ENCODE data around the gene UPB1. TPM values are rescaled to one million over a fixed set of nuclear protein-coding genes. Genes with fewer than 3 reads are reported as not detected.

Gene UPB1
- under 1 TPM; 0.16 to 0.44 (median 0.33) TPM for total RNA-seq

- H3K27ac ChIP-seq = no peak within 1 kb of the TSS
- intact Hi-C loops (cut with DNase I; ENCODE audit: low total_unique reads) = no loop called here
- H3K9me3 ChIP-seq = no peaks in the 10 kb centered on the region
- TF ChIP-seq CTCF (IDR thresholded peaks at IDR 0.05) = no peak
- no peak for TF ChIP-seq POLR2AphosphoS5 (IDR thresholded peaks at IDR 0.05)
- no peak for TF ChIP-seq POLR2A (IDR thresholded peaks at IDR 0.05)
- no peaks in the 10 kb centered on the region for H3K36me3 ChIP-seq
- DNase-seq (ENCODE audit: low spot score in 2 of 2) = no peak
- H3K4me3 ChIP-seq = peak within 1 kb of the TSS; percentile 11 to 62 (median 37)
- no peaks in the 10 kb centered on the region for H3K4me1 ChIP-seq
- H3K27me3 ChIP-seq = peaks cover 3 to 17% of the 10 kb centered on the region in 2 donors
These were observed at the start of gene UPB1 for GRCh38 chr22:24494528-24495364. Gene UPB1, plus strand, starts transcription at chr22:24495332. Its CDS starts 72 bp downstream, at chr22:24495404.

GRCh38 chr22:24445481-24446259, 49.5 kb upstream of the UPB1 start:
- no peak overlapping the region for H3K4me3 ChIP-seq
- H3K27me3 ChIP-seq = no peaks in the 10 kb centered on the region
- H3K27ac ChIP-seq = no peak overlapping the region
- H3K9me3 ChIP-seq = no peaks in the 10 kb centered on the region
- no peaks in the 10 kb centered on the region for H3K36me3 ChIP-seq
- DNase-seq (ENCODE audit: low spot score in 2 of 2) = no peak
- TF ChIP-seq POLR2A (IDR thresholded peaks at IDR 0.05) = no peak
- TF ChIP-seq CTCF (IDR thresholded peaks at IDR 0.05) = no peak
- no peak for TF ChIP-seq POLR2AphosphoS5 (IDR thresholded peaks at IDR 0.05)
- H3K4me1 ChIP-seq = no peaks in the 10 kb centered on the region
- intact Hi-C loops (cut with DNase I; ENCODE audit: low total_unique reads) = no loop called here

- no peaks in the 10 kb centered on the region for H3K9me3 ChIP-seq
- DNase-seq (ENCODE audit: low spot score in 2 of 2) = no peak
- TF ChIP-seq CTCF (IDR thresholded peaks at IDR 0.05) (no peak), POLR2AphosphoS5 (IDR thresholded peaks at IDR 0.05) (no peak), POLR2A (IDR thresholded peaks at IDR 0.05) (no peak)
- H3K36me3 ChIP-seq = no peaks in the 10 kb centered on the region
- intact Hi-C loops (cut with DNase I; ENCODE audit: low total_unique reads) = no loop called here
- no peak overlapping the region for H3K4me3 ChIP-seq
- H3K4me1 ChIP-seq = no peaks in the 10 kb centered on the region
- no peak overlapping the region for H3K27ac ChIP-seq
- H3K27me3 ChIP-seq = no peaks in the 10 kb centered on the region
These were observed 48.9 kb upstream of the UPB1 start for GRCh38 chr22:24446260-24446611.

GRCh38 chr22:24450610-24451009, 44.5 kb upstream of the UPB1 start:
- no peaks in the 10 kb centered on the region for H3K27me3 ChIP-seq
- TF ChIP-seq POLR2A (IDR thresholded peaks at IDR 0.05) = no peak
- no peak for TF ChIP-seq CTCF (IDR thresholded peaks at IDR 0.05)
- TF ChIP-seq POLR2AphosphoS5 (IDR thresholded peaks at IDR 0.05) = no peak
- H3K27ac ChIP-seq = no peak overlapping the region
- no peak overlapping the region for H3K4me3 ChIP-seq
- intact Hi-C loops (cut with DNase I; ENCODE audit: low total_unique reads) = no loop called here
- DNase-seq (ENCODE audit: low spot score in 2 of 2) = no peak
- no peaks in the 10 kb centered on the region for H3K4me1 ChIP-seq
- H3K9me3 ChIP-seq = no peaks in the 10 kb centered on the region
- no peaks in the 10 kb centered on the region for H3K36me3 ChIP-seq

GRCh38 chr22:24451162-24451561, 44.0 kb upstream of the UPB1 start:
- no peak overlapping the region for H3K4me3 ChIP-seq
- DNase-seq (ENCODE audit: low spot score in 2 of 2) = no peak
- intact Hi-C loops (cut with DNase I; ENCODE audit: low total_unique reads) = no loop called here
- no peak for TF ChIP-seq POLR2A (IDR thresholded peaks at IDR 0.05)
- TF ChIP-seq CTCF (IDR thresholded peaks at IDR 0.05) = no peak
- TF ChIP-seq POLR2AphosphoS5 (IDR thresholded peaks at IDR 0.05) = no peak
- H3K27me3 ChIP-seq = no peaks in the 10 kb centered on the region
- no peak overlapping the region for H3K27ac ChIP-seq
- H3K9me3 ChIP-seq = no peaks in the 10 kb centered on the region
- H3K36me3 ChIP-seq = no peaks in the 10 kb centered on the region
- no peaks in the 10 kb centered on the region for H3K4me1 ChIP-seq

Data from breast epithelium (tissue), 4 donors.